Thyroid gland (tissue), 4 donors: ENCODE results near the gene TOP1. TPM values are rescaled to one million over a fixed set of nuclear protein-coding genes. Genes with fewer than 3 reads are reported as not detected.
A peak's percentile ranks its signal among the peaks of the same experiment; 100 is the strongest.

Experiments
- DNase-seq, 2 donors: peaks; one replicate each; pipeline ENCODE4 v3.0.0-alpha.2; 2019
- H3K27ac ChIP-seq, 3 donors: fragments of 200-600 bp; sonication (generic); 1 replicate in 2 of 3; 2 replicates in 1 of 3; pipeline ENCODE4 v1.5.1; 2016 to 2019; ENCODE audit warnings: mild to moderate bottlenecking in 1 of 3, moderate library complexity in 1 of 3
- H3K27me3 ChIP-seq: fragments of 200-600 bp; sonication (generic); one replicate; pipeline ENCODE4 v1.5.1; 2019
- H3K36me3 ChIP-seq, 2 donors: fragments of 200-600 bp; sonication (generic); one replicate each; pipeline ENCODE4 v1.5.1; 2016 to 2019
- H3K4me1 ChIP-seq, 2 donors: fragments of 200-600 bp; sonication (generic); one replicate each; pipeline ENCODE4 v1.5.1; 2017 to 2019
- H3K4me3 ChIP-seq, 3 donors: fragments of 200-600 bp; sonication (generic); replicated peaks in 1 of 3; 1 replicate in 2 of 3; 2 replicates in 1 of 3; pipeline ENCODE4 v1.5.1; 2016; ENCODE audit warnings: mild to moderate bottlenecking in 1 of 3
- H3K9me3 ChIP-seq: fragments of 200-600 bp; sonication (generic); one replicate; pipeline ENCODE4 v1.5.1; 2017
- POLR2A ChIP-seq, 2 donors: fragments of 450-650 bp; IDR thresholded peaks; one replicate each; pipeline ENCODE4 v1.6.1; 2017; ENCODE audit warnings: antibody characterized with exemption in 2 of 2, mild to moderate bottlenecking in 2 of 2, moderate library complexity in 1 of 2
- WGBS, 2 donors: methylation state at CpG; one replicate each; pipeline ENCODE4 v1.1.5; 2017; 5-methylcytosine and 5-hydroxymethylcytosine counted together
- intact Hi-C: fragments of 100-400 bp; cut with DNase I; formaldehyde crosslinking; loops from one replicate; pipeline ENCODE4 v1.15.1; 2023
- total RNA-seq, 4 donors: library from RNA; depleted of rRNA; stranded (reverse); fragments of >200 nt; gene quantifications; one replicate each; pipeline ENCODE4 v1.2.3, GENCODE V29; 2016
- TF ChIP-seq, protein P1 (sequence below), 6 experiments: fragments of 200-600 bp in 3 of 6; fragments of 450-650 bp in 3 of 6; sonication (generic) in 3 of 6; IDR thresholded peaks; one replicate each; pipeline ENCODE4 v1.5.1; 2016 to 2019; ENCODE audit warnings: antibody characterized with exemption in 6 of 6, mild to moderate bottlenecking in 2 of 6, inconsistent platforms in 1 of 6, moderate library complexity in 1 of 6

TOP1 gene
- total RNA-seq, 4 donors from 2014 or later = 31.3 to 46.3 (median 41.4) TPM

DNA sequence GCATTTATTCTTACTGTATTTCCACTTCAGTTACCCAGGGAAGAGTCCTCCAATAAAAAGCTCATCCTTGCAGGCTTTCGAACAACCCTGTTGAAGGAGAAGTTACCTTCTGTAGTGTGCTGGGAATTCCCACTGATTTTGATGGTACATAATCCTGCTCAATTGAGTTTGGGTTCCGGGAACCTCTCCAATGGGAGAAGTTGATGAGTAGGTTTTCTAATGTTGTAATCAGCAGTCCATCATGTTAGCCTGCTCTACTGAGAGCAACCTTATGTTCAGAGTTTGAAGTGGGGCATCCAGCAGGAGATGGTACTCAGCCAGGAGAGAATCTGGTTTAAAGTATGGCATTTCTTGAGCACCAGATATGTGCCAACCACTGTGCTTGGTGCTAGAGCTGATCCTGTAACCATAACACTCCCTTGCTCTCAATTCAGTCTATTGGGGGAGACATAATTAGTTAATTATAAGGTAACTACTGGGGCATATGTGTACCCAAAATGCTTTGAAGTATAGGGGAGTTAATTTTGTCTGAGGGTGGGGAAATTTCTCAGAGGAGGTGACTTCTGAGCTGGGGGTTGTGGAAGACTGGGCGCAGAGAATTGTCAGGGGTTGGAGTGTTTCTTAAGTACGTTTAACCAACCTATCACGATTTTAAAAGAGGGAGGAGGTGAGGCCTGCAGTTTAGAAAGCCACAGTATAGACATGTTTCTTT is 2.1 kb downstream of the TOP1 start:
- no peaks in the 10 kb centered on the region for H3K9me3 ChIP-seq
- H3K4me3 ChIP-seq = peak overlapping the region in 2 of 3 donors; percentile 8 to 86
- TF ChIP-seq, protein P1, sequence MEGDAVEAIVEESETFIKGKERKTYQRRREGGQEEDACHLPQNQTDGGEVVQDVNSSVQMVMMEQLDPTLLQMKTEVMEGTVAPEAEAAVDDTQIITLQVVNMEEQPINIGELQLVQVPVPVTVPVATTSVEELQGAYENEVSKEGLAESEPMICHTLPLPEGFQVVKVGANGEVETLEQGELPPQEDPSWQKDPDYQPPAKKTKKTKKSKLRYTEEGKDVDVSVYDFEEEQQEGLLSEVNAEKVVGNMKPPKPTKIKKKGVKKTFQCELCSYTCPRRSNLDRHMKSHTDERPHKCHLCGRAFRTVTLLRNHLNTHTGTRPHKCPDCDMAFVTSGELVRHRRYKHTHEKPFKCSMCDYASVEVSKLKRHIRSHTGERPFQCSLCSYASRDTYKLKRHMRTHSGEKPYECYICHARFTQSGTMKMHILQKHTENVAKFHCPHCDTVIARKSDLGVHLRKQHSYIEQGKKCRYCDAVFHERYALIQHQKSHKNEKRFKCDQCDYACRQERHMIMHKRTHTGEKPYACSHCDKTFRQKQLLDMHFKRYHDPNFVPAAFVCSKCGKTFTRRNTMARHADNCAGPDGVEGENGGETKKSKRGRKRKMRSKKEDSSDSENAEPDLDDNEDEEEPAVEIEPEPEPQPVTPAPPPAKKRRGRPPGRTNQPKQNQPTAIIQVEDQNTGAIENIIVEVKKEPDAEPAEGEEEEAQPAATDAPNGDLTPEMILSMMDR (IDR thresholded peaks at IDR 0.05) = no peak
- no peak for TF ChIP-seq POLR2A (IDR thresholded peaks at IDR 0.05)
- no peaks in the 10 kb centered on the region for H3K36me3 ChIP-seq
- peaks cover 35 to 53% of the 10 kb centered on the region in 2 donors for H3K4me1 ChIP-seq
- no peaks in the 10 kb centered on the region for H3K27me3 ChIP-seq
- H3K27ac ChIP-seq = peak overlapping the region in 2 of 3 donors; percentile 91 to 98
- no peak for DNase-seq
- intact Hi-C loops = no loop called here
- WGBS, 2 donors = 28 to 31% methylated on average over 5 of the region's 5 CpGs

DNA sequence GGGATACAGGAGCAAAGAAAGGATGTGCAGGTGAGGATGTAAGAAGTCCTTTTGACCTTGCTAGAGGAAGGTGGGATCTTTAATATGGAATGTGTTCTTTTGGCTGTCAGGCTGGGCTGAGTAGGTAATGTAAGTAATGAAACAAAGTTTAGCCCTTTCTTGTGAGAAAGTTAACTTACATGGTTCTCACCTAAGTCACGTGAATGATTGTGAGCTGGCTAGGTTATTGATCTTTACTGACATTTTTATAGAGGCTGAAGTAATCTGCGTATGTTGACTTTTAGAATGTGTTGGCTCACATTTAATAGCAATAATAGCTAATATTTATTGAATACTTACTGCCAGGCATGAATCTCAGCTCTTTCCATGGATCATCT is 2.6 kb downstream of the TOP1 start:
- Histone ChIP-seq H3K4me1 (peaks cover 35 to 56% of the 10 kb centered on the region in 2 donors), H3K4me3 (peak overlapping the region in 1 of 3 donors; percentile 4), H3K9me3 (no peaks in the 10 kb centered on the region), H3K27ac (no peak overlapping the region), H3K36me3 (no peaks in the 10 kb centered on the region), H3K27me3 (no peaks in the 10 kb centered on the region)
- intact Hi-C loops = no loop called here
- 90 to 91% methylated on average over 2 of the region's 2 CpGs for WGBS, 2 donors
- TF ChIP-seq, protein P1 (IDR thresholded peaks at IDR 0.05) = no peak
- TF ChIP-seq POLR2A (IDR thresholded peaks at IDR 0.05) = no peak
- no peak for DNase-seq

DNA sequence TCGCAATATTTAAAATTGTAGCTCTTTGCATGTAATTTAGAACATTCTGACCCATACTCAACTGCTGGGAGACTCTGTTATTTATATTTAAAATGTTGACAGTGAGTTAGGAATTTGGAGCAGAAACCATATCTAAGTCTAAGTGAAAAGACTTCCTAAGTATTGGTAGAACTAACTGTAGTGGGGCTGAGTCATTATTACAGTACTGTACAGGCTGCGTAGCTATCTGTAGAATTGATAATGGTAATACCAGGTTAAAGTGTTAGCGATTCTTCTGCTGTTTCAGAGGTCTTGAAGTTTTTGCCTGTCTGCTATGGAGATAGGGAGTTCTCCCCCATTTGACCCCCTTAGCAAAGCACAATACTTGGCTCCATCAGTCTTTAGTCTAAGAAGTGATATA is 3.6 kb downstream of the TOP1 start:
- Histone ChIP-seq H3K4me3 (no peak overlapping the region), H3K27ac (no peak overlapping the region), H3K4me1 (peaks cover 35 to 56% of the 10 kb centered on the region in 2 donors), H3K27me3 (no peaks in the 10 kb centered on the region), H3K9me3 (no peaks in the 10 kb centered on the region), H3K36me3 (no peaks in the 10 kb centered on the region)
- no peak for DNase-seq
- TF ChIP-seq, protein P1 (IDR thresholded peaks at IDR 0.05) = no peak
- TF ChIP-seq POLR2A (IDR thresholded peaks at IDR 0.05) = no peak
- 97% methylated on average over 3 of the region's 3 CpGs for WGBS, 2 donors
- intact Hi-C loops = no loop called here

DNA sequence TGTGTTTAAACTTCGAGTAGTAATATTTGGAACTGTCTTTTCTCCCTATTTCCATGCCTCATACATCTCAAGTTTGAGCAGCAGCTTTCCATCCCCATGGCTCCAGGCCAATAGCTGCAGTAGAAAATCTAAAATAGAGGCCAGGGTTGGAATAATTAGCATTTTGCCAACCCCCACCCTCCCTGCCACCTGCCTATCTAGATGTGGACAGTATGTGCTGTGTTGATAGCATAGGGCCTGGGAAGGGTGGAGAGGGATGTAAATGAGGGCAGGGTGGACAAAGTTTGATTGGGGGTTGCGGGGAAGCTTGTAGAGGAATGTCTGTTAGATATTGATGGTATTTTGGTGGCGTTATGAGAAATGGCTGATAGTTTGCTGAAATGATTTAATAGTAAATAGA is 5.6 kb downstream of the TOP1 start:
- H3K4me1 ChIP-seq = peaks cover 35 to 53% of the 10 kb centered on the region in 2 donors
- TF ChIP-seq, protein P1 (IDR thresholded peaks at IDR 0.05) = no peak
- no peak for TF ChIP-seq POLR2A (IDR thresholded peaks at IDR 0.05)
- H3K27ac ChIP-seq = no peak overlapping the region
- no peaks in the 10 kb centered on the region for H3K36me3 ChIP-seq
- 87 to 92% methylated on average over 3 of the region's 3 CpGs for WGBS, 2 donors
- intact Hi-C loops = no loop called here
- no peak for DNase-seq
- no peaks in the 10 kb centered on the region for H3K9me3 ChIP-seq
- H3K4me3 ChIP-seq = no peak overlapping the region
- no peaks in the 10 kb centered on the region for H3K27me3 ChIP-seq

DNA sequence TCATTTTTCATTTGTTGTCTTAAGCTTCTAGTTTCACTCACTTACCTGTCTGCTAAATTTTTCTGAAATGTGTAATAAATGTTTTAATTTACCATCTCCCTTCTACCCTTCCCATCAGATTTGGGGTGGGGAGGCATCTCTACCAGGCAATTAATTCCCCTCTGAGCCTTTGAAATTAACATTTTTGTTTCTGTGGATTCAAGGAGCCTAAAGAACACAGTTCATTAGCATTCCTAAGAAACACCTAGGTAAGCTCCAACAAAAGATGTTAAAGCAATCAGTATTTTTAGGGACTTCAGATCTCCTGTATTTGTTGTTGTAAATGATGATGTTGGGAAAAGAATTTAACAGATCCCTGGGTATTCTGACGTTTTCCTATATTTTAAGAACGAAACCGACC is 6.6 kb downstream of the TOP1 start:
- Histone ChIP-seq H3K36me3 (no peaks in the 10 kb centered on the region), H3K4me1 (peaks cover 37 to 49% of the 10 kb centered on the region in 2 donors), H3K9me3 (no peaks in the 10 kb centered on the region), H3K27ac (no peak overlapping the region), H3K27me3 (no peaks in the 10 kb centered on the region), H3K4me3 (no peak overlapping the region)
- TF ChIP-seq POLR2A (IDR thresholded peaks at IDR 0.05) = no peak
- TF ChIP-seq, protein P1 (IDR thresholded peaks at IDR 0.05) = no peak
- intact Hi-C loops = no loop called here
- WGBS, 2 donors = 72 to 80% methylated on average over 3 of the region's 3 CpGs
- no peak for DNase-seq
